ACC112 (cell line): ENCODE results near the gene DOK3.
A peak's percentile ranks its signal among the peaks of the same experiment; 100 is the strongest.

Experiments used
- H2AFZ ChIP-seq: fragments of 200-600 bp; sonication (generic); one replicate; pipeline ENCODE4 v1.6.0; 2017; ENCODE audit warnings: antibody characterized with exemption, low read length; ENCODE audit not compliant: unreplicated experiment
- H3K27ac ChIP-seq: fragments of 200-600 bp; sonication (generic); 2 replicates; pipeline ENCODE4 v1.5.1; 2014; ENCODE audit warnings: low read depth, mild to moderate bottlenecking, antibody characterized with exemption, low read length, moderate library complexity
- H3K27me3 ChIP-seq: fragments of 200-600 bp; sonication (generic); 2 replicates; pipeline ENCODE4 v1.6.1; 2014; ENCODE audit warnings: mild to moderate bottlenecking, antibody characterized with exemption, low read length, moderate library complexity, mixed read lengths; ENCODE audit not compliant: insufficient read depth
- H3K36me3 ChIP-seq: fragments of 200-600 bp; sonication (generic); 2 replicates; pipeline ENCODE4 v1.6.1; 2016; ENCODE audit warnings: mild to moderate bottlenecking, antibody characterized with exemption, low read length, moderate library complexity, mixed read lengths; ENCODE audit not compliant: insufficient read depth
- H3K4me1 ChIP-seq: fragments of 200-600 bp; sonication (generic); one replicate; pipeline ENCODE4 v1.6.1; 2016; ENCODE audit warnings: low read length, mixed read lengths; ENCODE audit not compliant: insufficient read depth, unreplicated experiment, control insufficient read depth
- H3K4me3 ChIP-seq: fragments of 200-600 bp; sonication (generic); 2 replicates; pipeline ENCODE4 v1.5.1; 2014; ENCODE audit warnings: mild to moderate bottlenecking, low read depth, low read length
- H3K79me2 ChIP-seq: fragments of 200-600 bp; sonication (generic); one replicate; pipeline ENCODE4 v1.6.0; 2016; ENCODE audit warnings: low read length; ENCODE audit not compliant: control insufficient read depth, unreplicated experiment, insufficient read depth

Gene DOK3, protein sequence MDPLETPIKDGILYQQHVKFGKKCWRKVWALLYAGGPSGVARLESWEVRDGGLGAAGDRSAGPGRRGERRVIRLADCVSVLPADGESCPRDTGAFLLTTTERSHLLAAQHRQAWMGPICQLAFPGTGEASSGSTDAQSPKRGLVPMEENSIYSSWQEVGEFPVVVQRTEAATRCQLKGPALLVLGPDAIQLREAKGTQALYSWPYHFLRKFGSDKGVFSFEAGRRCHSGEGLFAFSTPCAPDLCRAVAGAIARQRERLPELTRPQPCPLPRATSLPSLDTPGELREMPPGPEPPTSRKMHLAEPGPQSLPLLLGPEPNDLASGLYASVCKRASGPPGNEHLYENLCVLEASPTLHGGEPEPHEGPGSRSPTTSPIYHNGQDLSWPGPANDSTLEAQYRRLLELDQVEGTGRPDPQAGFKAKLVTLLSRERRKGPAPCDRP

DNA sequence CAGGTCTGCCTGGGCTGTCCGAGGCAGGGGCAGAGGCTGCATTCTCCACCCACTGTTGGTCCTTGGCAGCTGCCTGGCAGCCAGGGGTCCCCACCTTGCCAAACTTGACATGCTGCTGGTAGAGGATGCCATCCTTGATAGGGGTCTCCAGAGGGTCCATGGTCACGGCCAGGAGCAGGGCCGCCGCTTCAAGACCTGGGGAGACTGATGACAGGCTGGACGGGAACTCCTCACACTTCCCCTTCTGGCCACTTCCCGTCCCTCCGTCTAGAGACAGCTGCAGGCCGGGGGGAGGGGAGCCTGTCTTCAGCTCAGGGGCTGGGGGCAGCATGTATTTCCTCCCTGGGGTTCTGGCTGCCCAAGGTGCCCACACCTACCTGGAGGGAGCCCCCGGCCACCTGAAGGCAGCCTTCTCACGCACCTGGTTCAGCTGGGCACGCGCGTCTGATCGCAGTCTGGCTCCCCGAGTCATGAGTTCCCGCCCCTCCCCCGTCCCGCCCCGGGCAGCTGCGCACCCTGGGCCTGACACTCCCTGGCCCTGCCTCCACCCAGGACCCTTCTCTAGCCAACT, at the start of gene DOK3:
Gene DOK3 (minus strand): TSS at position 446 of the 571 bp plus-strand sequence. CDS start 286 bp downstream, at position 160.
- Histone ChIP-seq H3K27ac (no peak within 1 kb of the TSS), H3K27me3 (no peaks in the 10 kb centered on the region), H3K4me3 (no peak within 1 kb of the TSS), H3K79me2 (peaks cover 8% of the 10 kb centered on the region), H3K4me1 (no peaks in the 10 kb centered on the region), H2AFZ (no peak within 1 kb of the TSS), H3K36me3 (no peaks in the 10 kb centered on the region; the same call in 1 of the 2 replicates)

DNA sequence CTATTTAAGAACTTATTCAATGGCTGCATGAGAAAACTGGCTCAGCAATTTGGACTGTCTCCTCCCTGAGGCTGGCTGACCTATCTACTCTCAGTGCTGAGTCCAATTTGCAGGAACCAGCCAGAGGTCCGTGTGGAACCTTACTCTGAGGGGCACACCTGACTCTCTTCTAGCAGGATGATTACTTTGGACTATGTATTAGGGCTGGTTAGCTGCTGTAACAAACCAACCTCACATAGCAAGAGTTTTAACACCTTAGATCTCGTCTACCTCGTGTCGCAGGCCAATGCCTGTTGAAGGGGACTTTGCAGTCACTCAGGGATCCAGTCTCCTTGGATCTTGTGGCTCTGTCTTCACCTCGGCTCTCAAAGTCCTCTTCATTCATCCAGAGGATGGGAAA, 48.2 kb upstream of the DOK3 start:
- no peaks in the 10 kb centered on the region for H3K27me3 ChIP-seq
- no peak overlapping the region for H2AFZ ChIP-seq
- H3K27ac ChIP-seq: no peak overlapping the region
- peaks cover 5% of the 10 kb centered on the region for H3K4me1 ChIP-seq
- no peak overlapping the region for H3K4me3 ChIP-seq
- no peaks in the 10 kb centered on the region for H3K36me3 ChIP-seq
- H3K79me2 ChIP-seq: peaks cover 14% of the 10 kb centered on the region

DNA sequence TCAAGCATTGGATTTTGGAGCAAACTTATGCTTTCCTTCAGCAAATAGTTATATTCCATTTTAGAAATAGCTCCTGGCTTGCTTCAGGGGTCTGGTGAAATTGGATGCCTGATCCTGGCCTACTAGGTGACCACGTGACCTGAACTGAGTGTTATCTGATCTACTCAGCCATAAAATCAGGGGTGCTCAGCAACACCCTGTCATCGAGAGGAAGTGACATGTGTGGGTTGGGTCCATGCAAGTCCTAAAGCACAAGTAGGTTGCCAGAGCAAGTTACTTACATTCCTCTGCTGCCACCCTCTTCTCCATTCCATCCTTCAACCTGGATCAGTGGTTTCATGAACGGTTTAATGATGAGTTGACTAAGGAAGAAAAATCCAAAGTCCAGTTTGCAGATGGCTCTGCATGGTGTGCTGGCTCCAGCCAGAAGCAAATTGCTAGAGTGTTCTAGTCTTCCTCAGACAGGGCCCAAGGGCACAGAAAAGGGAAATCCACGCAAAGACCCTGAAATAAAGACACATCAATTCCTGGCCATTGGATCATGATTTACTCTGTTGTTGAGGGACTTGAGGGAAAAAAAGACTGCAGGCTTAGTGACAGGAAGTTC, 47.5 kb upstream of the DOK3 start:
- Histone ChIP-seq H2AFZ (no peak overlapping the region), H3K4me3 (no peak overlapping the region), H3K4me1 (peaks cover 10% of the 10 kb centered on the region), H3K27me3 (no peaks in the 10 kb centered on the region), H3K36me3 (peaks cover under 1% of the 10 kb centered on the region; the same call in 1 of the 2 replicates), H3K27ac (no peak overlapping the region), H3K79me2 (peaks cover 20% of the 10 kb centered on the region)

DNA sequence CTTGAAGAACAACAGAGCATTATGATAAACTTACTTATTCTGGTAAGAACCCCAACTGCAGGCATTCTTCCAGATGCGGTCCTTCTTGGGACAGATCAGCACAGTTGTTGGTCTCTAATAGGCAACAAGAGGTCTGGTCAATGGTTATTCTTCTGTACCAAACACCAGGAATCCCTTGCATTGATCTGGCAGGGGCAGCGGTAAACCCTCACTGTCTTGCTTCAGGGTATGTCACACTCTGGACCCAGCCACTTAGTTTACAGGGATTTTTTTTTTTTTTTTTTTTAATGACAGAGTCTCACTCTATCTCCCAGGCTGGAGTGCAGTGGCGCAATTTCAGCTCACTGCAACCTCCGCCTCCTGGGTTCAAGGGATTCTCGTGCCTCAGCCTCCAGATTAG, 46.0 kb upstream of the DOK3 start:
- no peaks in the 10 kb centered on the region for H3K27me3 ChIP-seq

DNA sequence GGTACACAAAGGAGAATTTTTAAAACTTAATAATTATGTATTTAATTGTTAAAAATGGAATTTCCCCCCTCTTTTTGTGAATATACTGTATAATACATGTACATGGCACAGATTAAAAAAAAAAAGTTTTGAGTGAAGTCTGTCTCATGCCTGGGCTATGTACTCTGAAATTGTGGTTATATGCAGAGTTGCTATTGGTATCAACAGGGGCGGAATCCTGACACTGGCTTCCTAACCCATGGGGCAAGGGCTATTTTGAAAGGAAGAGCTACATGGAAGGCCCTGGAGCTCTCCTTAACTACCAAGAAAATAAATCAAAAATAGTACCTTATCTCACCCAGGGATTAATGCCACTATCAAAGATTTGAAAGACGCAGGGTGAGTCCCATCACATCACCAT, 45.6 kb upstream of the DOK3 start:
- Histone ChIP-seq H3K79me2 (peaks cover 38% of the 10 kb centered on the region), H3K27ac (no peak overlapping the region), H3K27me3 (no peaks in the 10 kb centered on the region), H3K4me1 (peaks cover 11% of the 10 kb centered on the region), H3K4me3 (peak overlapping the region; percentile 92; the same call in 1 of the 2 replicates), H3K36me3 (peaks cover 9% of the 10 kb centered on the region; the same call in 1 of the 2 replicates), H2AFZ (peak overlapping the region; percentile 92)

More for the DNA sequence above, 46.0 kb upstream of the DOK3 start:
- H3K4me1 ChIP-seq: peaks cover 7% of the 10 kb centered on the region
- peaks cover 34% of the 10 kb centered on the region for H3K79me2 ChIP-seq
- H2AFZ ChIP-seq: no peak overlapping the region
- peaks cover 9% of the 10 kb centered on the region; the same call in 1 of the 2 replicates for H3K36me3 ChIP-seq
- H3K4me3 ChIP-seq: no peak overlapping the region; the same call in 1 of the 2 replicates
- no peak overlapping the region for H3K27ac ChIP-seq

DNA sequence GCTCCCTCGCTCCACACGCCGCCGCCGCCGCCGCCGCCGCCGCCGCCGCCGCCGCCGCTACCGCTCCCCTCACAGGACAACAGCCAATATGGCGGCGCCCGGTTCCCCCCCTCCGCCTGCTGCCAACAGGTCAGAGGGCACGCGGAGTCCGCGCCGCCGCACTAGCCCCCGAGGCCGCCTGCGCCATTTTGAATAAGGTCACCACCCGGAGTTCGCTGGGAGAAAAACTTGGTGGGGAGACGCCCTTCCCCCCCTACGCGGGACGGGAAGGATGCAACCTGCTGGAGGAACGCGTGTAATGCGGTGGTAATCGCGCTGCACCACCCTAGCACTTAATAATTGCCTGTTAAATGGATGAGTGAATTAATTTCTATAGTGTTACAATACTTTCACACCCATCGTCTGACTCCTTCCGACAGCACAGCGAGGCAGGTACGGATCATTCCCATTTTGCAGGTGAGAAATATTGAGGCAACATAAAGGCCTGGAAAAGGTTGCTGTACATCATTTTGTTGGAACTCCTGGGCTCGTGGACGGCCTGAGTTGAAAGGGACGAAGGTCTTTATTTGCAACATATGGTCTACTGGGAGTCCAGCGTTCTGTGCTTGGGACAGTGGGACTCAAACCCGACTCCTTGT, 45.0 kb upstream of the DOK3 start, which contains the start of gene FAM193B:
Gene FAM193B (minus strand): TSS at position 90 of the 638 bp plus-strand sequence. CDS start 105 bp downstream, outside the sequence.
- peaks cover 9% of the 10 kb centered on the region; the same call in 1 of the 2 replicates for H3K36me3 ChIP-seq
- H3K27me3 ChIP-seq: no peaks in the 10 kb centered on the region
- H3K4me1 ChIP-seq: peaks cover 13% of the 10 kb centered on the region
- peak within 1 kb of the TSS; percentile 25; the same call in 1 of the 2 replicates for H3K27ac ChIP-seq
- peaks cover 45% of the 10 kb centered on the region for H3K79me2 ChIP-seq
- H3K4me3 ChIP-seq: peak within 1 kb of the TSS; percentile 92
- peak within 1 kb of the TSS; percentile 92 for H2AFZ ChIP-seq

DNA sequence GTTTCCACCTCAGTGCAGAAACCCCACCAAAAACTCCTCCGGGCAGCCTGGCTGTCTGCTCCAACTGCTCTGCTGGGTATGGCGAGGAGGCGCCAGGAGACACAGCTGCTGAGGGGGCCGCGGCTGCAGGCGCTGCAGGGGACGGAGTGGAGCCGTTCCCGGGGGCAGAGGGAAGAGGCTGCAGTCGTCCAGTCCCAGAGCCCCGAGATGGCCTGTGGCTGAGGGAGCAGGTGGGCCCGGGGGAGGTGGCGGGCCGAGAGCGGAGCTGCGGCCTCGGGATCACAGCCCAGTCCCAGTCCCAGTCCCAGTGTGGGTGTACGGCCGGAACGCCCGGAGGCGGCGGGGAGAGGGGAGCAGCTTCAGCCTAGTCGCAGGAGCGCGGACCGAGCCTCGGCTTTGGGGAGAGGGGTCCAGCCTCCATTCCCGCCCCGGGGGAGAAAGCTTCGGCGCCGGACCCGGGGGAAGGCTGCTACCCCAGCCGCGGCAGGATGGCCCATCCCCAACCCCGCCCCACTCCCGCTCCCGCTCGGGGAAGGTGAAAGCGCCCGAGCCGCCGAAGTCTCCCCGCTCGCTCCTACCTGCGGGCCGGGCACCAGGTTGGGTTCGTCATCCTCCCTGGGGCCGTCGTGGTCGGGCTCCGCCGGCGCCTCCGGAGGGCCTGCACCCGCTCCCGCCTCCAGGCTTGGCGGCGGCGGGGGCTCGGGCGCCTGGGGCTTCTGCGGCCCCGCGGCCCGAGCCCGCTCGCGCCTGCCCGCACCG, 44.2 kb upstream of the DOK3 start:
- H2AFZ ChIP-seq: peak overlapping the region; percentile 33
- peaks cover 9% of the 10 kb centered on the region; the same call in 1 of the 2 replicates for H3K36me3 ChIP-seq
- H3K27me3 ChIP-seq: no peaks in the 10 kb centered on the region
- peaks cover 49% of the 10 kb centered on the region for H3K79me2 ChIP-seq
- peak overlapping the region; percentile 92 for H3K4me3 ChIP-seq
- peak overlapping the region; percentile 25; the same call in 1 of the 2 replicates for H3K27ac ChIP-seq
- H3K4me1 ChIP-seq: peaks cover 13% of the 10 kb centered on the region

DNA sequence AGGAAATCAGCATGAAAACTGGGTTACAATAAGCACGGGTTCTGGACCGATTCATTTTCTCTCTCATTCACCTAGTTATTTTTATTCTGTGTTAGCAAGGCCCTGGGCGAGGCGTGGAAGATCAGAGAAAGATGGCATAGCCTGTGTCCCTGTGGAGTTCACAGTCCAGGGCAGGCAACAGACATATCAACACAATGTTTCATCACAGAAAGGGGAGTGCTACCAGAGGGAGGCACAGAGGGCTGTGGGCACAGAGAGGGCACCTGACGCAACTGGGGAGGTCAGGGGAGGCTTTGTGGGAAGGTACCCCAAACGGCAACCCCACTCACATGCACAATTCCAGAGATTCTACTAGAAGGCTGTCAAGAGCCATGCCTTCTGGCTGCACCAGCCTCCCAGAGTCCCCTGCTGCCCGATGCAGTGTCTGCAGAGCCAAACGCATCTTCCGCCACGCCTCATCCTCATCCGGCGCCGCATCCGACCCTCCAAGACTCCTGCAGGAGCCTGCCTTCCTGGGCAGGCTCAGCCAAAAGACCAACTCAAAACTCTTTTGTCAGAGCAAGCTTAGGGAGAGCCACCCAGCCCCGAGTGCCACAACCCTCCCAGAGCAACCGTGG, 43.3 kb upstream of the DOK3 start:
- Histone ChIP-seq H3K36me3 (peaks cover 9% of the 10 kb centered on the region; the same call in 1 of the 2 replicates), H3K4me1 (peaks cover 18% of the 10 kb centered on the region), H3K27ac (no peak overlapping the region), H3K27me3 (no peaks in the 10 kb centered on the region), H3K79me2 (peaks cover 58% of the 10 kb centered on the region), H3K4me3 (peak overlapping the region; percentile 92), H2AFZ (no peak overlapping the region)

DNA sequence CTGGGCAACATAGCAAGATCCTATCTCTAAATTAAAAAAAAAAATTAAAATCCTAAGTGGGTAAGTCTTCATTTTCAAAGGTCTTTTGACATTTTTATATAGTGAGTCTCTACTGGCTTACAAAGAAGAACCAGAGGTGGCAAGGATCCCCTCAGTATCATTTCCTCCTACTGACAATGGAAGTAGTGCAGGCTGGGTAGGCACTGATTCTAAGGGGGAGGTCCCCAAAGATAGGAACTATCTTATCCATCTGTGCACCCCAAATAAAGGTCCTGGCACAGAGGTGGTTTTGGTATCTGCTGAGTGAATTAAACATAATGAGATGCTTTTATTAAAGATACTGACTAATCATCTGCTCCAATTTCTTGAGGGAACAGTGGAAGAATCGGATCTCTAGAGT, 40.5 kb upstream of the DOK3 start:
- H3K4me1 ChIP-seq: peaks cover 40% of the 10 kb centered on the region
- H3K36me3 ChIP-seq: peaks cover 9% of the 10 kb centered on the region; the same call in 1 of the 2 replicates
- no peak overlapping the region for H3K4me3 ChIP-seq
- no peak overlapping the region for H2AFZ ChIP-seq
- H3K27me3 ChIP-seq: no peaks in the 10 kb centered on the region
- no peak overlapping the region for H3K27ac ChIP-seq
- peaks cover 62% of the 10 kb centered on the region for H3K79me2 ChIP-seq
